ENCODE data around the gene STC2.

DNA sequence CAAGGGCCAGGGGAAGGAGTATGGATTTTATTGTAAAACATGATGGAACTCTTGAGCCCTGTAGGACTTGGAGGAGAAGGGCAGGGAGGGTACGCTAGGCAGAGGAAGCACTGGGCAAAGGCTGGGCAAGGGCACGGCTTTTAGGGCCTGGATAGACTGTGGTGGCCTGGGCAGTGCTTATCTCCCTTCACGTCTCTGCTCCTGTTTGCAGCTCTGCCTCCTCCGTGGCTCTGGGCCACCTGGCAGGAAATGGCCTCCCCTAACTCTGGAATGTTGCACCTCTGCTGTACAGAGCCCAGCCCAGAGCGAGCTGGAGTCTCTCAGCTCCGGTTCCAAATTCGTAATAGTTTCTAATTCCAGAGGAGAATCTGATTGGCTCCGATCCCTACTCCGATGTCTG is 12.2 kb upstream of the STC2 start:
- TF ChIP-seq, protein P1, sequence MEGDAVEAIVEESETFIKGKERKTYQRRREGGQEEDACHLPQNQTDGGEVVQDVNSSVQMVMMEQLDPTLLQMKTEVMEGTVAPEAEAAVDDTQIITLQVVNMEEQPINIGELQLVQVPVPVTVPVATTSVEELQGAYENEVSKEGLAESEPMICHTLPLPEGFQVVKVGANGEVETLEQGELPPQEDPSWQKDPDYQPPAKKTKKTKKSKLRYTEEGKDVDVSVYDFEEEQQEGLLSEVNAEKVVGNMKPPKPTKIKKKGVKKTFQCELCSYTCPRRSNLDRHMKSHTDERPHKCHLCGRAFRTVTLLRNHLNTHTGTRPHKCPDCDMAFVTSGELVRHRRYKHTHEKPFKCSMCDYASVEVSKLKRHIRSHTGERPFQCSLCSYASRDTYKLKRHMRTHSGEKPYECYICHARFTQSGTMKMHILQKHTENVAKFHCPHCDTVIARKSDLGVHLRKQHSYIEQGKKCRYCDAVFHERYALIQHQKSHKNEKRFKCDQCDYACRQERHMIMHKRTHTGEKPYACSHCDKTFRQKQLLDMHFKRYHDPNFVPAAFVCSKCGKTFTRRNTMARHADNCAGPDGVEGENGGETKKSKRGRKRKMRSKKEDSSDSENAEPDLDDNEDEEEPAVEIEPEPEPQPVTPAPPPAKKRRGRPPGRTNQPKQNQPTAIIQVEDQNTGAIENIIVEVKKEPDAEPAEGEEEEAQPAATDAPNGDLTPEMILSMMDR (optimal IDR thresholded peaks at IDR 0.05 in 1 of 3, IDR thresholded peaks at IDR 0.05 in 1 of 3, conservative IDR thresholded peaks at IDR 0.05 in 1 of 3; ENCODE audit: extremely low read depth in 1 of 3, insufficient read depth in 2 of 3, low read length in 3 of 3): no peak
- no peak for TF ChIP-seq EZH2 (IDR thresholded peaks at IDR 0.05; ENCODE audit: low read length)

Data from keratinocyte (primary cell).